ENCODE data around the gene LRBA.
"Not testable (repeated sequence)": the region's sequence is repeated elsewhere in the genome, so short reads cannot be mapped to it uniquely, and the experiment has no call there.

Gene LRBA

GRCh38 chr4:151004222-151004621, 10.9 kb downstream of the LRBA start:
- in situ Hi-C loops (cut with HindIII; ENCODE audit: low sequenced_read_pairs): no loop called here
- no peak overlapping the region for H3K4me3 ChIP-seq (ENCODE audit: low read depth, low read length)
- no peak for DNase-seq (ENCODE audit: low read depth)
- TF ChIP-seq CTCF (IDR thresholded peaks at IDR 0.05; ENCODE audit: low read depth, low read length, missing control alignments): no peak

- DNase-seq (ENCODE audit: low read depth): no peak
- no peak overlapping the region for H3K4me3 ChIP-seq (ENCODE audit: low read depth, low read length)
- in situ Hi-C loops (cut with HindIII; ENCODE audit: low sequenced_read_pairs): no loop called here
- no peak for TF ChIP-seq CTCF (IDR thresholded peaks at IDR 0.05; ENCODE audit: low read depth, low read length, missing control alignments)
These were observed 14.2 kb downstream of the LRBA start for GRCh38 chr4:151000747-151001429.

- TF ChIP-seq CTCF (IDR thresholded peaks at IDR 0.05; ENCODE audit: low read depth, low read length, missing control alignments): no peak
- no peak overlapping the region for H3K4me3 ChIP-seq (ENCODE audit: low read depth, low read length)
- DNase-seq (ENCODE audit: low read depth): no peak
- in situ Hi-C loops (cut with HindIII; ENCODE audit: low sequenced_read_pairs): no loop called here
These were observed 16.0 kb downstream of the LRBA start for GRCh38 chr4:150999086-150999485.

GRCh38 chr4:150997141-150997540, 17.9 kb downstream of the LRBA start:
- in situ Hi-C loops (cut with HindIII; ENCODE audit: low sequenced_read_pairs): no loop called here
- DNase-seq (ENCODE audit: low read depth): no peak
- H3K4me3 ChIP-seq (ENCODE audit: low read depth, low read length): no peak overlapping the region
- TF ChIP-seq CTCF (IDR thresholded peaks at IDR 0.05; ENCODE audit: low read depth, low read length, missing control alignments): no peak

- TF ChIP-seq CTCF (IDR thresholded peaks at IDR 0.05; ENCODE audit: low read depth, low read length, missing control alignments): no peak
- no peak for DNase-seq (ENCODE audit: low read depth)
- in situ Hi-C loops (cut with HindIII; ENCODE audit: low sequenced_read_pairs): no loop called here
- H3K4me3 ChIP-seq (ENCODE audit: low read depth, low read length): no peak overlapping the region
These were observed 20.4 kb downstream of the LRBA start for GRCh38 chr4:150994721-150995120.

- DNase-seq (ENCODE audit: low read depth); H3K4me3 ChIP-seq (ENCODE audit: low read depth, low read length); in situ Hi-C loops (cut with HindIII; ENCODE audit: low sequenced_read_pairs): not testable (repeated sequence)
These were observed 21.5 kb downstream of the LRBA start for GRCh38 chr4:150993577-150993976.

- DNase-seq (ENCODE audit: low read depth): no peak
- in situ Hi-C loops (cut with HindIII; ENCODE audit: low sequenced_read_pairs): no loop called here
- no peak overlapping the region for H3K4me3 ChIP-seq (ENCODE audit: low read depth, low read length)
- no peak for TF ChIP-seq CTCF (IDR thresholded peaks at IDR 0.05; ENCODE audit: low read depth, low read length, missing control alignments)
These were observed 24.1 kb downstream of the LRBA start for GRCh38 chr4:150990993-150991392.

Measured in astrocyte of the cerebellum (primary cell).